ENCODE data around the gene WNT7B.

WNT7B gene

DNA sequence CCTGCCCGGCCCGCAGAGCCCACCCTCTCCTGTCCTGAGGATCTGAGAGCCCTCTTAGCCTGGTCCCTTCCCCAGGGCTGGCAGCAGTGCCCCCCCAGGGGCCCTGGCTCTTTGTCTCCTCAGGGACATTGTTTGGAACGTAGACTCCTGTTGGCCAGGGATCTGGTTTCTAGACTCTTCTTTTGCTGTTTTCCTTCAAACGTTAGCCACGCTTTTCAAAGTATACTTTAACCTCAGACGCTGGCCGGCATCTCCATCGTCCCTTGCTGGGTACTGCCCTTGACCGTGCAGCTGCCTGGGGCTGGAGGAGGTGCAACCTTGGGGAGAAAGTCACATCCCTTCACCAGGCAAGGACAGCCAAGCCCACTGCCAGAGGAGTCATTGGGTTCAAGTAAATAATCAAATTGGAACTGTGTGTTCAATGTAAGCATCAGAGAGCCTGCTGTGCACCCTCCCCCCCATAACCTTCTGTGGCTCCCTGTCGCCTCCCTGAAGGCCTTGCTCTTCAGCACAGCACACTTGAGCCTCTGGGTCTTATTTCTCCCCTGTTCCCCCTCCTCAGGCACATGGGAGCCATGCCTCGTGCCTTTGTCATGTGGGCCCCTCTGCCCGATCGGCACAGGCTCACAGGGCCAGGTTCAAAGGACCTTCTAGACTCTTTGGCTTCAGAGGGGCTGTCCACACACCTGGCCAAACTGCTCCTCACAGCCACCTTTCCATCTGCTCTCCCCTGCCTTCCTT is 21.8 kb upstream of the WNT7B start:
- H3K4me3 ChIP-seq (ENCODE audit: low read depth, low read length), result no peak overlapping the region
- TF ChIP-seq, protein P1, sequence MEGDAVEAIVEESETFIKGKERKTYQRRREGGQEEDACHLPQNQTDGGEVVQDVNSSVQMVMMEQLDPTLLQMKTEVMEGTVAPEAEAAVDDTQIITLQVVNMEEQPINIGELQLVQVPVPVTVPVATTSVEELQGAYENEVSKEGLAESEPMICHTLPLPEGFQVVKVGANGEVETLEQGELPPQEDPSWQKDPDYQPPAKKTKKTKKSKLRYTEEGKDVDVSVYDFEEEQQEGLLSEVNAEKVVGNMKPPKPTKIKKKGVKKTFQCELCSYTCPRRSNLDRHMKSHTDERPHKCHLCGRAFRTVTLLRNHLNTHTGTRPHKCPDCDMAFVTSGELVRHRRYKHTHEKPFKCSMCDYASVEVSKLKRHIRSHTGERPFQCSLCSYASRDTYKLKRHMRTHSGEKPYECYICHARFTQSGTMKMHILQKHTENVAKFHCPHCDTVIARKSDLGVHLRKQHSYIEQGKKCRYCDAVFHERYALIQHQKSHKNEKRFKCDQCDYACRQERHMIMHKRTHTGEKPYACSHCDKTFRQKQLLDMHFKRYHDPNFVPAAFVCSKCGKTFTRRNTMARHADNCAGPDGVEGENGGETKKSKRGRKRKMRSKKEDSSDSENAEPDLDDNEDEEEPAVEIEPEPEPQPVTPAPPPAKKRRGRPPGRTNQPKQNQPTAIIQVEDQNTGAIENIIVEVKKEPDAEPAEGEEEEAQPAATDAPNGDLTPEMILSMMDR (IDR thresholded peaks at IDR 0.05; ENCODE audit: insufficient read depth, low read length, missing control alignments), result no peak
- DNase-seq (ENCODE audit: low read depth, low spot score), result no peak
- ChIA-PET POLR2A (interaction anchor here (1.6 to 2.7 kb wide), 2 partner anchors 71 to 83 kb away, joined by 3 to 10 read pairs; no protein-coding TSS in a partner anchor), CTCF (interaction anchor here (0.8 to 5.8 kb wide), 8 partner anchors 8 to 543 kb away, joined by 3 to 155 read pairs (median 14); no protein-coding TSS in a partner anchor)

DNA sequence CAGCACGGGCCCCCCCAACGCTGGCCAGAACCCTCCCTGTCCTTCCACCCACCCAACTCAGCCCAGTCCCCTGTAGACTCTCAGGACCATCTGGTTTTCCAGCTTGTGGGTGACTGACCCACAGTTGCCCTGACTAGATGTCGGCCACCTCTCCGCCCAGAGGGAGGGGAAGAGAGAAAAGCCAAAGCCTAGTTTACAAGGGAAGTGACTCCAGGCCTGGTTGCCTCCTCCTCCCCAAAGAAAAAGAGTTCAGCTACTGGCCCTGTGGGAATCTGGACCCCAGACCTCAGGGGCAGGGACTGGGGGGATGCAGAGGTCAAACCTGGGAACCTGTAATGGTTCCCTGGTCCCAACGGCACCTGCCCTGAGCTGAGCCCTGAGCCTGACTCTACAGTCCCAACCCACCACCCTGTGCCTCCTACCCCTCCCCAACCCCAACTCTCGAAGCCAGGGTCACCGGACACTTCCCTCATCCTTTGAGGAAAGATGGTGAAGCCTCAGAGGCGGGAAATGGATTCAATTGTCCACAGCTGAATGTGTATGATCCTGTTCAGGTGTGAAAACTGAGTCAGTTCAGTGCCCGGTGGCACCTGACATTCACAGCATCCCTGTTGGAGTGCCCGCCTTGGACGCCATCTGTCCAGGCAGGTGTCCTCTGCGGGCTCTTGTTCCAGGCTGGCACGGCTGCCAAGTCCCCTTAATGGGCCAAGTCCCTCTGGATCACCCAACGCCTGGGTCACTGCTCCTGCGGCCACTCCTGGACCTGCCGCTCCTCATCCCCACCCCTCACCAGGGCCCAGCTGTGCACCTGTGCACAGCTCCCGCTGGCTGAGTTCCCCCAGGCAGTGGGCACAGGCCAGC is 21.0 kb upstream of the WNT7B start:
- TF ChIP-seq, protein P1 (IDR thresholded peaks at IDR 0.05; ENCODE audit: insufficient read depth, low read length, missing control alignments), result no peak
- no peak overlapping the region; the same call in 1 of the 2 replicates for H3K4me3 ChIP-seq (ENCODE audit: low read depth, low read length)
- no peak for DNase-seq (ENCODE audit: low read depth, low spot score)
- ChIA-PET CTCF (interaction anchor here (0.7 to 5.8 kb wide), 11 partner anchors 9 to 543 kb away, joined by 3 to 155 read pairs (median 4); no protein-coding TSS in a partner anchor), POLR2A (interaction anchor here (0.6 to 3.0 kb wide), 9 partner anchors 8 to 252 kb away, joined by 3 to 21 read pairs (median 5); partner anchors contain the start of gene CDPF1)

GRCh38 chr22:45997077-45997776 is 20.3 kb upstream of the WNT7B start:
- H3K4me3 ChIP-seq (ENCODE audit: low read depth, low read length), result no peak overlapping the region; the same call in 1 of the 2 replicates
- DNase-seq (ENCODE audit: low read depth, low spot score), result peak; percentile 80
- ChIA-PET POLR2A (interaction anchor here (0.7 to 3.0 kb wide), 8 partner anchors 9 to 253 kb away, joined by 3 to 21 read pairs (median 5); partner anchors contain the start of gene CDPF1), CTCF (interaction anchor here (0.7 to 5.8 kb wide), 18 partner anchors 10 to 544 kb away, joined by 3 to 155 read pairs (median 8); no protein-coding TSS in a partner anchor)
- TF ChIP-seq, protein P1 (IDR thresholded peaks at IDR 0.05; ENCODE audit: insufficient read depth, low read length, missing control alignments), result no peak

DNA sequence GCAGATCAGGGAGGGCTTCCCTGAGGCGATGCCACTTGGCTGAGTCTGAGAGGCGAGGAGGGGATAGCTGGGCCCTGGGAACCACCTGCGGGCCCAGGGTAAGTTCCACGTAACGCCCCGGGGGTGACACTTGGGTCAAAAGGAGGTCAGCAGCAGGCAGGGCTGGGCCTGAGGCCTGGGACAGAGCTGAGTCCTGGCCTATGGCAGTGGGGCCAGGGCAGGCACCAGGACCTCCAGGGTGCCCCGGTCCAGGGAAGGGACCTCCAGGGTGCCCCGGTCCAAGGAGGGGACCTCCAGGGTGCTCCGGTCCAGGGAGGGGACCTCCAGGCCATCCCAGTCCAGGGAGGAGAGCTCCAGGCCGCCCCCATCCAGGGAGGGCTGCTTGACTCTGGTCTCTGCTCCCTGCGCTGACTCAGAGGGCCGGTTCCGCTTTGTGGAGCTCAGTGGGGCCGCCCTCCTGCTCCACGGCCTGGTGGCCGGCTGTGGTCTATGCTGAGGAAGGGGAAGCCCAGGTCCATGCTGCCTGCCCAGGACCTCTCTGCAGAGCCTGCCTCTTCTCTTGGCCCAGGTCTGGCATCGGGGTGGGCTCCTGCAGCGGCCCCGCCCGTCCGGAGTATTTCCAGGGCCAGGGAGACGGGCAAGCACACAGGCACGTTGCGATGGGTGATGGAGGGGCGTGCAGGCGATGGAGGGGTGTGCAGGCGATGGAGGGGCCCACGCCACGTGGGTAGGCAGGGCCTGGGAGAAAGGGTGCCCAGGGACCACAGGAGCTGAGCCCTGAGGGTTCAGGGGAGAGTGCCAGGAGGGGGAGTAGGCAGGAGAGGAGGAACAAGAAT is 19.5 kb upstream of the WNT7B start:
- H3K4me3 ChIP-seq (ENCODE audit: low read depth, low read length), result no peak overlapping the region
- no peak for DNase-seq (ENCODE audit: low read depth, low spot score)
- ChIA-PET POLR2A (interaction anchor here (0.6 to 3.0 kb wide), 10 partner anchors 12 to 297 kb away, joined by 3 to 21 read pairs (median 3); partner anchors contain the start of genes CDPF1 and TTC38), CTCF (interaction anchor here (0.8 to 5.8 kb wide), 27 partner anchors 10 to 419 kb away, joined by 3 to 155 read pairs (median 7); partner anchors contain the start of gene WNT7B)
- TF ChIP-seq, protein P1 (IDR thresholded peaks at IDR 0.05; ENCODE audit: insufficient read depth, low read length, missing control alignments), result no peak

DNA sequence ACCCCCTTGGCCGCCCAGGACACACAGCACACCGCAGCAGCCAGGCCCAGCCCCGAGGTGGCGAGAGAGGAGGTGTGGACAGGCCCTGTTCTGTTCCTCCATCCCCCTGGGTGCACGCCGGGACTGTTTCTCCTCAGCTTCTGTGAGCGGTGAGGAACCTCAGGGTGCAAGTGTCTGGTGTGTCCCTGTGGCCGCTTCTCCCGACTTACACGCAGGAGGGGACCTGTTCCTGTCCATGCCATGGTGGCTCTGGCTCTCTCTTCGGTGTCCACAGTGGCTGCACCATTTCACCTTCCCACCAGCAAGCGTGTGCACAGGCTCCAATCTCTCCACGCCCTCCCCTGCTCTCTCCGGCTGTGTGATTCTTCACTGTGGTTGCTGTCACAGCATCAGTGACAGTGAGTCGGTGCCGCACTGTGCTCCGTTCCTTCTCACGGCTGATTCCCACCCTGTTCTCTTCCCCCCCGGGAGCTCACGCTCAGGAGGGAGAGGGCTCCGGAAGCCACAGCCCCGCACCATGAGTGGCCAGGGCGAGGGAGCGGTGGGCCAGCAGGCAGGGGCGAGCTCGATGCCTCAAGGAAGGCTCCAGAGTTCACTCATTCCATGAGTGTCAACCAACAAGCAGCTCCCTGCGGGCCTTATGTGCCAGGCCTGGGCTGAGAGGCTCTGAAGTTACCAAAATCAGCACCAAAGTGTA is 18.6 kb upstream of the WNT7B start:
- ChIA-PET CTCF (interaction anchor here (0.7 to 5.8 kb wide), 41 partner anchors 9 to 546 kb away, joined by 3 to 155 read pairs (median 7); partner anchors contain the start of genes TRMU and WNT7B), POLR2A (interaction anchor here (0.6 to 3.0 kb wide), 4 partner anchors 75 to 298 kb away, joined by 3 to 21 read pairs (median 6); partner anchors contain the start of gene TTC38)
- DNase-seq (ENCODE audit: low read depth, low spot score), result no peak
- H3K4me3 ChIP-seq (ENCODE audit: low read depth, low read length), result no peak overlapping the region
- TF ChIP-seq, protein P1 (IDR thresholded peaks at IDR 0.05; ENCODE audit: insufficient read depth, low read length, missing control alignments), result no peak

Data from AG04449 (cell line).